ENCODE results near the gene ADCY10.

ADCY10 gene

GRCh38 chr1:167915569-167915968 lies 1.6 kb upstream of the ADCY10 start:
- no peak for TF ChIP-seq CTCF (IDR thresholded peaks at IDR 0.05; ENCODE audit: low read depth, low read length, missing control alignments)
- no peak overlapping the region for H3K4me3 ChIP-seq (ENCODE audit: low read depth, low read length)
- DNase-seq (ENCODE audit: low read depth): no peak

GRCh38 chr1:167912294-167912693 lies 1.6 kb downstream of the ADCY10 start:
- H3K4me3 ChIP-seq (ENCODE audit: low read depth, low read length): no peak overlapping the region
- no peak for DNase-seq (ENCODE audit: low read depth)
- no peak for TF ChIP-seq CTCF (IDR thresholded peaks at IDR 0.05; ENCODE audit: low read depth, low read length, missing control alignments)

- no peak for TF ChIP-seq CTCF (IDR thresholded peaks at IDR 0.05; ENCODE audit: low read depth, low read length, missing control alignments)
- H3K4me3 ChIP-seq (ENCODE audit: low read depth, low read length): no peak overlapping the region
- no peak for DNase-seq (ENCODE audit: low read depth)
Measured at GRCh38 chr1:167911413-167911812, 2.5 kb downstream of the ADCY10 start.

- TF ChIP-seq CTCF (IDR thresholded peaks at IDR 0.05; ENCODE audit: low read depth, low read length, missing control alignments): no peak
- no peak overlapping the region for H3K4me3 ChIP-seq (ENCODE audit: low read depth, low read length)
Measured at GRCh38 chr1:167910530-167910929, 3.4 kb downstream of the ADCY10 start.

GRCh38 chr1:167909691-167910180 lies 4.2 kb downstream of the ADCY10 start:
- H3K4me3 ChIP-seq (ENCODE audit: low read depth, low read length): no peak overlapping the region
- DNase-seq (ENCODE audit: low read depth): no peak
- no peak for TF ChIP-seq CTCF (IDR thresholded peaks at IDR 0.05; ENCODE audit: low read depth, low read length, missing control alignments)

More at GRCh38 chr1:167910530-167910929, 3.4 kb downstream of the ADCY10 start:
- DNase-seq (ENCODE audit: low read depth): no peak

- DNase-seq (ENCODE audit: low read depth): no peak
- no peak overlapping the region for H3K4me3 ChIP-seq (ENCODE audit: low read depth, low read length)
- no peak for TF ChIP-seq CTCF (IDR thresholded peaks at IDR 0.05; ENCODE audit: low read depth, low read length, missing control alignments)
Measured at GRCh38 chr1:167905671-167906070, 8.3 kb downstream of the ADCY10 start.

GRCh38 chr1:167905182-167905581 lies 8.8 kb downstream of the ADCY10 start:
- no peak overlapping the region for H3K4me3 ChIP-seq (ENCODE audit: low read depth, low read length)
- DNase-seq (ENCODE audit: low read depth): no peak
- no peak for TF ChIP-seq CTCF (IDR thresholded peaks at IDR 0.05; ENCODE audit: low read depth, low read length, missing control alignments)
